ENCODE results near the gene ZNF892. TPM values are rescaled to one million over a fixed set of nuclear protein-coding genes. Genes with fewer than 3 reads are reported as not detected.
"Not testable (repeated sequence)": the region's sequence is repeated elsewhere in the genome, so short reads cannot be mapped to it uniquely, and the experiment has no call there.

The ZNF892 gene
- polyA plus RNA-seq, 3 donors from 2014 or later: 0.68 to 1.9 TPM; not detected in 1

GRCh38 chr2:95238131-95238530 lies 30.8 kb downstream of the ZNF892 start:
- DNase-seq: no peak
- Mint-ChIP-seq H3K27me3 (ENCODE audit: low read depth in 3 of 3) (peaks cover 2 to 4% (median 4%) of the 10 kb centered on the region in 3 donors), H3K9me3 (peaks cover 20 to 67% (median 39%) of the 10 kb centered on the region in 6 donors)

GRCh38 chr2:95240091-95240490 lies 32.8 kb downstream of the ZNF892 start:
- DNase-seq: no peak
- Mint-ChIP-seq H3K4me1 (no peaks in the 10 kb centered on the region), H3K4me3 (no peak overlapping the region), H3K9me3 (peaks cover 20 to 67% (median 45%) of the 10 kb centered on the region in 6 donors), H3K36me3 (peaks cover 7 to 13% (median 7%) of the 10 kb centered on the region in 3 donors), H3K27ac (no peak overlapping the region), H3K27me3 (ENCODE audit: low read depth in 3 of 3) (peaks cover 0 to 5% (median 4%) of the 10 kb centered on the region in 3 donors)

More at GRCh38 chr2:95238131-95238530, 30.8 kb downstream of the ZNF892 start:
- Mint-ChIP-seq H3K36me3 (peaks cover 0 to 16% (median 7%) of the 10 kb centered on the region in 3 donors), H3K4me3 (no peak overlapping the region), H3K4me1 (no peaks in the 10 kb centered on the region), H3K27ac (no peak overlapping the region)

- H3K4me3 Mint-ChIP-seq: no peak overlapping the region
- DNase-seq: no peak
- H3K4me1 Mint-ChIP-seq: no peaks in the 10 kb centered on the region
- peaks cover 7 to 14% (median 7%) of the 10 kb centered on the region in 3 donors for H3K36me3 Mint-ChIP-seq
- peaks cover 0 to 5% (median 4%) of the 10 kb centered on the region in 3 donors for H3K27me3 Mint-ChIP-seq (ENCODE audit: low read depth in 3 of 3)
- H3K27ac Mint-ChIP-seq: no peak overlapping the region
- H3K9me3 Mint-ChIP-seq: peaks cover 20 to 68% (median 47%) of the 10 kb centered on the region in 6 donors
These were observed 33.2 kb downstream of the ZNF892 start for GRCh38 chr2:95240556-95240955.

- H3K9me3 Mint-ChIP-seq: peaks cover 28 to 69% (median 49%) of the 10 kb centered on the region in 6 donors
- H3K4me3 Mint-ChIP-seq: not testable (repeated sequence)
These were observed 34.8 kb downstream of the ZNF892 start for GRCh38 chr2:95242084-95242483.

More at GRCh38 chr2:95242084-95242483, 34.8 kb downstream of the ZNF892 start:
- not testable (repeated sequence) for H3K27ac Mint-ChIP-seq; H3K27me3 Mint-ChIP-seq (ENCODE audit: low read depth in 3 of 3); DNase-seq; H3K4me1 Mint-ChIP-seq
- H3K36me3 Mint-ChIP-seq: peaks cover 7 to 16% (median 7%) of the 10 kb centered on the region in 3 donors

Other genes starting within 250 kb of the ZNF892 start
- 1 to 10 TPM; 1.2 to 1.9 (median 1.6) TPM for gene MAL, start 181.8 kb upstream of the ZNF892 start, polyA plus RNA-seq
- 10 to 100 TPM; 26.9 to 35.0 (median 30.5) TPM for gene MRPS5, start 85.7 kb upstream of the ZNF892 start, polyA plus RNA-seq
- 1 to 10 TPM; 2.5 to 8.4 (median 5.1) TPM for gene ZNF514, start 47.7 kb upstream of the ZNF892 start, polyA plus RNA-seq
- gene ZNF2, start 41.7 kb upstream of the ZNF892 start, polyA plus RNA-seq: 1 to 10 TPM in 2 of 3 donors, not detected in 1; 1.2 to 3.8 TPM
- gene PROM2, start 66.9 kb downstream of the ZNF892 start, polyA plus RNA-seq: not detected
- not detected for gene KCNIP3, start 89.8 kb downstream of the ZNF892 start, polyA plus RNA-seq
- gene FAHD2A, start 195.2 kb downstream of the ZNF892 start, polyA plus RNA-seq: 10 to 100 TPM; 12.6 to 24.3 (median 15.1) TPM

Data from immature natural killer cell (primary cell).